IPS-11a (cell line): Measurements from ENCODE around the gene GCNT3.
"Not testable (repeated sequence)": the region's sequence is repeated elsewhere in the genome, so short reads cannot be mapped to it uniquely, and the experiment has no call there.

Experiments
- H3K4me3 ChIP-seq: one replicate; pipeline ENCODE4 v1.5.1; 2013; ENCODE audit warnings: low read depth, low read length, control low read depth

The GCNT3 gene

GRCh38 chr15:59616379-59616778, 4.8 kb downstream of the GCNT3 start:
- H3K4me3 ChIP-seq = no peak overlapping the region

DNA sequence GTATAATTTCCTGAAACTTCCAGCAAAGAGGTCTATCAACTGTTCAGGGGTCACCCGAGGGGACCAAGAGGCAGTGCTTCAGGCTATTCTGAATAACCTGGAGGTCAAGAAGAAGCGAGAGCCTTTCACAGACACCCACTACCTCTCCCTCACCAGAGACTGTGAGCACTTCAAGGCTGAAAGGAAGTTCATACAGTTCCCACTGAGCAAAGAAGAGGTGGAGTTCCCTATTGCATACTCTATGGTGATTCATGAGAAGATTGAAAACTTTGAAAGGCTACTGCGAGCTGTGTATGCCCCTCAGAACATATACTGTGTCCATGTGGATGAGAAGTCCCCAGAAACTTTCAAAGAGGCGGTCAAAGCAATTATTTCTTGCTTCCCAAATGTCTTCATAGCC, 6.8 kb downstream of the GCNT3 start:
- H3K4me3 ChIP-seq = no peak overlapping the region

GRCh38 chr15:59622289-59622688, 10.7 kb downstream of the GCNT3 start:
- H3K4me3 ChIP-seq = no peak overlapping the region

DNA sequence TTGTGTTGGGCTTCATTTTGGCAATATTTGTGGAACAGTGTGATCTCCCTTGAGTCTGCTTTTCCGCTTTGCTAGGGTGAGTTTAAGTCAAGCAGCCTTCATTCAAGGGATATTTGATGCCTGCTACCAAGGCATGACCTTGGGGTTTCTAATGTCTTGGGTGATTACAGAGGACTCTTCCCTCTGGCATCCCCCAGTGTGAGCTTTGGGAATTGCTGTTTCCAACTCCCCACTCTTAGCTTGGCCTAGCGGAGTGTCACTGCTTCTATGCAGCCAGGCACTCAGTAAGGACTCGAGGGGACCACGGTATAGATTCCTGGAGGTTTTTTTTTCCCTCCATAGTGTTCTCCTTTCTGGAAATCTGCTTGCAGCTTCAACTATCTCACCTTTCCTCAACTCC, 21.1 kb downstream of the GCNT3 start:
- no peak overlapping the region for H3K4me3 ChIP-seq

DNA sequence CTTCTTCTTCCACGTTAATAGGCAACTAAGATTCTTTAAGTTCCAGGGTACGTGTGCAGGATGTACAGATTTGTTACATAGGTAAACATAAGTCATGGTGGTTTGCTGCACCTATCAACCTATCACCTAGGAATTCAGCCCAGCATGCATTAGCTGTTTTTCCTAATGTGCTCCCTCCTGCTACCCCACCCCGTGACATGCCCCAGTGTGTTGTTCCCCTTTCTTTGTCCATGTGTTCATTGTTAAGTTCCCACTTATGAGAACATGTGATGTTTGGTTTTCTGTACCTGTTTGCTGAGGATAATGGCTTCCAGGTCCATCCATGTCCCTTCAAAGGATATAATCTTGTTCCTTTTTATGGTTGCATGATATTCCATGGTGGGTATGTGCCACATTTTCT, 24.6 kb downstream of the GCNT3 start:
- no peak overlapping the region for H3K4me3 ChIP-seq

- not testable (repeated sequence) for H3K4me3 ChIP-seq
Observed at GRCh38 chr15:59637507-59637906, 25.9 kb downstream of the GCNT3 start.

DNA sequence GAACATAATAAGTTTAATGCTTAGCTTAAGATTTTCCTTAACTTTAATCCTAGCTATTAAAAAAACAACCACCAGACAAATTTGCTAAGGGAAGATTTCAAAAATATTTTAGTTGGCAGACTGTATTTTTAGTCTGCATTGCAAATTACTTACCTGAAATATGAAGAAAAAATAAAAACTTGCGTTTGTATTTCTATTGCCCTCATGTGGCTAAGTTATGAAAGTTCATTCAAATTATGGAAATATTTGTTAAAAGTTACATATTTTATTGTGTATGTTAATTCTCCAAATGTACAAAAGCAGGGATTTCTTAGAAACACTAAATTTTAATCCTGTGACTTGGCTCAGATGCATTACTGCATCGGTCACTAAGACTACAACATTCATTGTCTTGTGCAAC, 30.8 kb downstream of the GCNT3 start:
- no peak overlapping the region for H3K4me3 ChIP-seq

GRCh38 chr15:59644756-59645155, 33.2 kb downstream of the GCNT3 start:
- H3K4me3 ChIP-seq = no peak overlapping the region

DNA sequence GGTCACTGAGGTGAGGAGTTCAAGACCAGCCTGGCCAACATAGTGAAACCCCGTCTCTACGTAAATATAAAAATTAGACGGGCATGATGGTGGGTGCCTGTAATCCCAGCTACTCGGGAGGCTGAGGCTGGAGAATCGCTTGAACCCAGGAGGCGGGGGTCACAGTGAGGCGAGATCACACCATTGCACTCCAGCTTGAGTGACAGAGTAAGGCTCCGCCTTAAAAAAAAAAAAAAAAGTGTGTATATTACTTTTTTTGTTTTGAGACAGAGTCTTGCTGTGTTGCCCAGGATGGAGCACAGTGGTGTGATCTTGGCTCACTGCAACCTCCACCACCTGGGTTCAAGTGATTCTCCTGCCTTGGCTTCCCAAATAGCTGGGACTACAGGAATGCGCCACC, 34.2 kb downstream of the GCNT3 start:
- not testable (repeated sequence) for H3K4me3 ChIP-seq

DNA sequence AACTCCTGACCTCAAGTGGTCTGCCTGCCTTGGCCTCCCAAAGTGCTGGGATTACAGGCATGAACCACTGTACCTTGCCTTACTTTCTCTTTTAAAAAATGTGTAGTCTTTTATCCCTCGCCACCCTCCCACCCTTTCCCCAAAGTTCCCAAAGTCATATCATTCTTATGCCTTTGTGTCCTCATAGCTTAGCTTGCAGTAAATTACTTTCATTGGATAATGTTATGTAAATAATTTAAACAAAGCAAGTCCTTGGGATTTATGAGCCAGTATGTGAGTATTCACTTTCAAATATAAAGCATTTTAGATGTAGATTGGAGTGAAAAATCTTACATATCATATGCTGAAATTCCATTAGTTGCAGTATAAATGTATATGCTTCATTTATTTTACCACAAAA, 34.7 kb downstream of the GCNT3 start:
- no peak overlapping the region for H3K4me3 ChIP-seq

- H3K4me3 ChIP-seq = no peak overlapping the region
Observed at GRCh38 chr15:59647085-59647484, 35.5 kb downstream of the GCNT3 start.

DNA sequence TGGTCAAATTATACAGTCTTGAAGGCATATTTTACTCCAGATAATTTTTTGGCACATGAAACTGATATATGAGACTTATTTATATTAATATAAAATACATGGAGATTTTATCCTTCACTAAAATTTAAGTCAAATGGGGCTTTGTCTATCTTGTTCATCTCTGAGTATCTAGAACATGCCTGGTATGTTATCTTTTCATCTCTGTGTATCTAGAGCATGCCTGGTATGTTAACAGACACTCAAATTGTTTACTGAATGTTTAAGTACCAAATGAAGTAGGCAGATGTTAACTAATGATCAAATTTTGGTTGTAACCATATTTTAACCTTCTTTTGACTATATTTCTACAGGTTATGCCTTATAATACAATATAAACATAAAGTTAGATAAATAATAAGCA, 38.0 kb downstream of the GCNT3 start:
- no peak overlapping the region for H3K4me3 ChIP-seq

DNA sequence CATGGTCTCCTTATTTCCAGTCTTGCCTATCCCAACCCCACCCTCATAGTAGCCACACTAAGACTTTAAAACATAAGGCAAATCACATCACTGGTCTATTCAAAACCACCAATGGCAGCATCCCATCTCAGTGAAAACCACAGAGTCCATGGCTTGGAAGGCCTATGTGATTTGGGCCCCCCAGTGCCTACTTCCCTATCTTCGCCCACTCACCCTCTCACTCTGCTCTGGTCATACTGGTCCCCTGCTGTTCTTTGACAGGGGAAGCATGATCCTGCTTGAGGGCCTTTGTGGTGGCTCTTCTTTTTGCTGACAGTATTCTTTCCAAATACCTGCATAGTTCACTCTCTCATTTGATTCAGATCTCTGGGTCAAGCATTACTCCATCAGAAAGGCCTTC, 42.5 kb downstream of the GCNT3 start:
- H3K4me3 ChIP-seq = no peak overlapping the region

GRCh38 chr15:59656897-59657634, 45.5 kb downstream of the GCNT3 start, which contains the start of gene GTF2A2:
Gene GTF2A2 (minus strand): TSS chr15:59657515. CDS start chr15:59652277, 5,238 bp downstream.
- peak within 1 kb of the TSS; percentile 88 for H3K4me3 ChIP-seq

GRCh38 chr15:59657635-59658125, 46.1 kb downstream of the GCNT3 start:
- peak overlapping the region; percentile 88 for H3K4me3 ChIP-seq

- no peak overlapping the region for H3K4me3 ChIP-seq
Observed at GRCh38 chr15:59659366-59659765, 47.8 kb downstream of the GCNT3 start.

DNA sequence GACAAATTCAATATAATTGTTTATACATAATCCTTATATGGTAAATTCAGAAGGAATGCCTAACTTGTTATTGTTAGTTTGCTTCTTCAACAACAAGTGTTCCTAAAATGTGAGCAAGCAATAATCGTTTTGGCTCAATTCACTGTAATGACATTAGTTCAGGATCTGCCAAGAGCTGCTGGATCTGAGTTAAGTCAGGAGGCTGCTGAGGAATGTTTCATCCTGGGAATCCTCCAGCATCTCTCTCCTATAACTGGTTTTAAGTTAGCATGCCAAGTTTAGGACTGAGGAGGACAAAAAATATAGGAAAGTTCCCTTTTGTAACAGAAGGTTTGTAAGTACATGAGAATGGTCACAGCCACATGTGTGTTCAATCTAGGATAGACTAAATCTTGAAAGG, 50.7 kb downstream of the GCNT3 start:
- H3K4me3 ChIP-seq = no peak overlapping the region

DNA sequence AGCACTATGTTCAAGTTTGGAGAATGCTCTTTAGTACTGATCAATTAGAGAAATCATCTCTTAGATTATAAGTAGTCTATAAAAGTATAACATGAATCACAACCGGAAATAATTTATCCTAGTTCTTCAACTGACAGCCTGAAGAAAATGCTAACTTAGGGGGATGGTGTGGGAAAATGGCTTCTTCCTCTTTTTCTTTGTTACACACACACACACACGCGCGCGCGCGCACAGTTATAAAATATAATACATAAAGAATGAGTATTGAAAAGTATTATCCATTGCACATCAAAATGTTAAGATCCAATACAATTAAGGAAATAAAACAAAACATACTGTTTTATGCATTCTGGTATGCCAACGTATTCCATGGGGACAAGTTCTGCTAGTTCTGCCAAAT, 57.0 kb downstream of the GCNT3 start:
- H3K4me3 ChIP-seq = no peak overlapping the region
